ENCODE data around the gene GMPPA. TPM values are rescaled to one million over a fixed set of nuclear protein-coding genes. Genes with fewer than 3 reads are reported as not detected.

Gene GMPPA
- total and polyA plus RNA-seq, 9 of the 15 experiments (the other 6 are each of a cell fraction or from before 2014, with no cell fraction given): 7.0 to 101 (median 66.7) TPM

DNA sequence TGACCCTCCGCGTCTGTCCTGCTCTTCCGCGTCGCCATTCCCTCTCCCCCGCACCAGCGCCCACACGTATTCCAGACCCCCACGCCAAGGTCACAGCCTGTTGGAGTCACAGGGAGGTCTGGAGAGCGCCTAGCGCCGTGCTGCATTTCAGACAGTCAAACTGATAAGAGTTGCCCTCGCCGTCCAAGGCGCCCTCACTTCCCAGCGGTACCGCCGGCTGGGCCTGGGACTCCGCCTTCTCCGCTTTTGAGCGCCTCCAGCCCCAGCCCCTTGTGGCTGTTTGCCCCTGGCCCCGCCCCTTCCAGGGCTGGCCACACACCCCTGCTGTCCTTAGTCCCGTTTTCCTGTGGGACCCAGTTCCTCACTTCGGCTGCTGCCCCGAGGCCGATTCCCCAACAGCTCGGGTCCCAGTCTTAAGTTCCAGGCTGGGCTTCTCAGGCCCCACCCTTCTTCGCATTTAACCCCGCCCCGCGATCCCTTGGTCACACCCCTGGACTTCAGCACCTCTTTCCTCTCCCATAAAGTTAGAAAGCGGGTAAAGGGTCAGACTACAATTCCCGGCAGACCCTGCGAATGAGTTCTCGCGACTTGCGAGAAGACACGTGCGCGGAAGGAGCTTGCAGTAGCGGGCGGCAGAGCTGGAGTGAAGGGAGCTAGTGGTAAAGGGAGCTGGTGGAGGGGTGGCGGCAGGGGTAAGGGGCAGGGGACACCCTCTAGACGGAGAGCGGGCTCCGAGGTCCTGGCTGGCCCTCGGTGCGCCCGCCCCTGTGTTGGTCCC, at the start of gene GMPPA (continued):
- TF ChIP-seq ZBTB43 (CRISPR knock-in tag; IDR thresholded peaks at IDR 0.05) (no peak), HNRNPL (IDR thresholded peaks at IDR 0.05; ENCODE audit: low read depth, low read length) (0 out of 2 replicates have a peak, but pooled peaks have one; percentile 3), NONO (IDR thresholded peaks at IDR 0.05; ENCODE audit: low read depth in 2 of 2, low read length in 1 of 2) (no peak), ZNF263 (CRISPR knock-in tag; IDR thresholded peaks at IDR 0.05; ENCODE audit: borderline replicate concordance) (peak; percentile 51; the same call in 1 of the 2 replicates), CBX8 (IDR thresholded peaks at IDR 0.05; ENCODE audit: borderline replicate concordance, extremely low read depth, low read depth, low read length, poor library complexity, severe bottlenecking) (no peak), TSHZ1 (CRISPR knock-in tag; IDR thresholded peaks at IDR 0.05) (no peak), POLR2H (tag; IDR thresholded peaks at IDR 0.05; ENCODE audit: low read depth) (peak; percentile 74), CCAR2 (IDR thresholded peaks at IDR 0.05; ENCODE audit: low read depth, low read length) (no peak), TAF9B (IDR thresholded peaks at IDR 0.05; ENCODE audit: partially characterized antibody) (peak; percentile 52), SMAD4 (CRISPR knock-in tag; conservative IDR thresholded peaks at IDR 0.05) (peak; percentile 67), FOSL1 (tag; conservative IDR thresholded peaks at IDR 0.05) (no peak), BMI1 (IDR thresholded peaks at IDR 0.05; ENCODE audit: low read length) (no peak), ZNF175 (CRISPR knock-in tag; IDR thresholded peaks at IDR 0.05; ENCODE audit: low read depth) (no peak), BCOR (IDR thresholded peaks at IDR 0.05) (no peak; the same call in 1 of the 2 replicates), HDAC2 (IDR thresholded peaks at IDR 0.05) (no peak), MXI1 (IDR thresholded peaks at IDR 0.05; ENCODE audit: low read depth, low read length) (0 out of 2 replicates have a peak, but pooled peaks have one; percentile 14), FOXK2 (conservative IDR thresholded peaks at IDR 0.05 in 1 of 2, IDR thresholded peaks at IDR 0.05 in 1 of 2; ENCODE audit: low read depth in 2 of 2) (peak in 1 of 2 experiments; percentile 59; a peak in 2 of 4 replicates)

Measured in K562 (cell line).